GM19240 (cell line): Measurements from ENCODE around the gene ROBO2.

ENCODE experiments used
- DNase-seq: peaks from one replicate; pipeline ENCODE4 v3.0.0; 2011; ENCODE audit warnings: low spot score; ENCODE audit not compliant: insufficient read length

ROBO2 gene

DNA sequence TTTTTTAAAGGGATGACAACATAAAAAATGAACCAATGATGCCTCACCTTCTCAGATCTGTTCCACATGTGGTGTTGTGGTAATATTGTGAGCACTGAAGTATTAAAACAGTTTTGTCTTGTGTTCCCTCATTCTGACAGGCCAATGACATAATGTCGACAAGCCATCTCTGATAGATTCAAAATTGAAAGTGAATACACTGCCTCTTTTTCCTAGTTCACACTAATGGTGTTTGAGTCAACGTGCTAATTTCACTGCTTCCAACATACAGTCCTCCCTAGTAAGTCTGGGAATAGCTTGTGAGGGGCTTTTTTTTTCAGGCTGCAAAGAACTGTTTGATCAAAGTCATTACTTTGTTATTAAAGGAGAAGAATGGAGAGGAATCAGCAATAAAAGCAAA is 82.8 kb downstream of the ROBO2 start:
- DNase-seq: no peak

DNA sequence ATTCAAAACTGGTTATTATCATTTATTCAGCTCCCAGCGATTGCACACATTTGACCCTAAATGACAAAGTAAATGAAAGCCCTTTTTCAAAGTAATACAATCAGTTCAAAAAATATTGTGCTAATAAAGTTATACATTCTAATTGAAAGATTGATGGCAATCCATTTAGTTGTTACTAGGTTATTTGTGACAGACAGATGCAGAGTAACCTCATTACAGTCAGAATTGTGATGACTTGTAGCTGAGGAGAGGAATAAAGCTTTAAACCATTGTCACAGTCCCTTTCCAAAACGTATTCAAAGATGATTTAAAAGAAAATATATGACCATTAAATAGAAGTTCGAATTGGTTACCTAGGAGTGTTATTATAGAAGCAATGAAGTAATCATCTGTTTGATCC is 86.1 kb downstream of the ROBO2 start:
- DNase-seq: no peak

DNA sequence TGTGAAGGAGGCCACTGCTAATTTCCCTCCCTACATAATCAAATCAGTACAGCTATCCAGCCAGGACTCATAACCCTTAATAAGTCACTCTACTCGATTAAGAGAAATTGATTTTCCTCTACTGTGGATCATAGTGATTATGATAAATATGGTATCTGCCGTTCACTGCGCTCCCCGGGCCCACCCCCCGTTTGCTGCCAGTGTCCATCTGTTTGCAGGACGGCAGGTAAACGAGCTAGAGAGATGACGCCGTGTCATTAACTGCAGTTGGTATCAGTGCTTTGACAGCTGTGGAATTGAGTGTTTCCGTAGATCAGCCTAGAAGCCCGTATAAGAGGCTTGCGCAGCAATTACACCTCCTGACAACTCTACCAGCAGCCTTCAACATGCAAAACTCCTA is 94.9 kb downstream of the ROBO2 start:
- DNase-seq: no peak

DNA sequence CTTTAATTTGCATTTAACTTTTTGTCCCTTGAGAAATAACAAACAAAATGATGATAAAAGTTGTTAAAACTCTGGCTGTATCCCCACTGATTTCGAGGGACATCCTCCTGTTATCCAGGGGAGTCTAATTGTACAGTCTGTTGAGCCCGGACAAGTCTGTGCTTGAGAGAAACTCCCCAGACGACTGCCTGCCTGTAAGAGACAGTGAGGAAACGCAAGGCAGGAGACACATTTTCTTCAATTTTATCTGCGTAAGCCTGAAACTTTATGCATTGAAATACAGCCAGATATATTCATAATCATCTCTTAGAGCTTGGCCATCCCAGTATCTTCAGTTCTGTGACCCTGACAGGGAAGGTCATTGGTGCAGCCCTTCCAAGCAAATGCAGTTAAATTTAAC is 97.7 kb downstream of the ROBO2 start:
- no peak for DNase-seq

- no peak for DNase-seq
These were observed 99.7 kb downstream of the ROBO2 start for GRCh38 chr3:77139624-77140023.

GRCh38 chr3:77141423-77141822 is 101.5 kb downstream of the ROBO2 start:
- no peak for DNase-seq

GRCh38 chr3:77142578-77142977 is 102.7 kb downstream of the ROBO2 start:
- no peak for DNase-seq

DNA sequence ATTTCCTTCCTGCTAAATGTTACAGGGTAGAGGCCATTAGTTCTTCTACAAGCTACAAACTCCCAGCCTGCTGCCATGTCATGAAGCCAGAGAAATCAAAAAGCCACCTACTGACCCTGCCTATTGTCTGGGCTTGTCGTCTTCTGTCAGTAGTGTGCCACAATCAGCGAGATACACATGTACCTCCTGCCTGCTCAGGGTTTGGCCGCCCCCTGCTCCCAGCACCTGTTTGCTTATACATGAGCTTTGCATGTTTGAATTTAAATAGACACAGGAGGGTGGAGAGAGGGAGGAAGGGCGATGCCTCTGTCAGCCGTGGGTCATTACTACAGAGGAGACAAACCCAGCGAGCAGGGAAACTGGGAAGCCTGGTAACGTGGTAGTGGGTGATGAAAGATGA is 106.1 kb downstream of the ROBO2 start:
- DNase-seq: no peak

GRCh38 chr3:77147836-77148578 is 108.1 kb downstream of the ROBO2 start:
- no peak for DNase-seq

GRCh38 chr3:77149382-77149781 is 109.5 kb downstream of the ROBO2 start:
- DNase-seq: no peak

DNA sequence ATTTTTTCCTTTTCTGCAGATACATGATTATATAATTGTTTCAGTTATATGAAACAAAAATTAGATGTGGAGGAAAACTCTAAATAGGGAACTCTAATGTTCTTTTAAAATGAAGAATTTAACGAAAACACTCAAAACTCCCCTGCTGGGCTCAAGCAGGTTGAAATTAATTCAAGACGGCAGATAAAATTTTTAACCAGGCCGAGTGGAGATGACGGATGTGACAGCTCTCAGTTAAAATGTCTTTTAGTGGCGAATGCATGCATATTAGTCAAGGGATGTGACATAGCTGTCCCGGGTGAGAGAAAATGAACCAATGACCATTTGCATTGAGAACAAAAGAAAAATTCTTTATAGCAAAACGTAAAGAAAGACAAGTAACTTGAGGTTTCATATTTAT is 110.1 kb downstream of the ROBO2 start:
- DNase-seq: no peak

DNA sequence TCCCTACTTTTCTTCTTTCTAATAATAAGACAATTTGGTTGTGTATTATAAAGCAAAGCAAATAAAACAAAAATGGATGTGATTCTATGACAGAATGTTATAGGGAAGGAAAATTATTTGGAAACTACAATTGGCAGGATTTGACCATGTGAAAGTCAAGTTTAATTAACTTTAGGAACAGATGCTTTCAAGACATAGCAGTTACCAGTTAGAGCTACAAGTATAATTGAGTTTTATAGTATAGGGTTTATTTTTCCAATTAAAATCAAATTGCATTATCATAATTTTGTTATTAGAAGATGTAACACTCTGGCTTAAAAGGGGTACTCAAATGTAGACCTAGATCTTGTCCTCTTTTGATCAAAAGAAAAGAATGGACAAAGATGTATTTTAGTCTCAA is 110.9 kb downstream of the ROBO2 start:
- DNase-seq: no peak

GRCh38 chr3:77158730-77159581 is 119.1 kb downstream of the ROBO2 start:
- DNase-seq: no peak

GRCh38 chr3:77160931-77161497 is 121.1 kb downstream of the ROBO2 start:
- DNase-seq: no peak

DNA sequence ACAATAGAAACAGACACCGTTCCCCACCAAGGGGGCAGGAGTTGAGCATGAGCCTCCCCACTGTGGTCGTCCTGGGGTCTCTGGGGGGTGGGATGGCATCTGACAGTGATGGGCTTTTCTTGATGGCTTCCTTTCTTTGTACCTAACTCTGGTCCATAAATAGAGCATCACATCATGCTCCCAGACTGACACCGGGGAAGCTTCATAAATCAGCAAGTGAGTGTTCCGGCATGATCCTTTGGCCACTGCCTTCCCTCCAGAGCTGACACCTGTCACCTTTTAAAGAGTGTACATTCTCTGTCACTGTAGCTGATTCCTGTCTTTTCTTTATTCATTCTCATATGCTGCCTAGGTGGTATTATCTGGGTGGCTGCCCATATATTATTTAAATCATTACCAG is 129.9 kb downstream of the ROBO2 start:
- DNase-seq: no peak

DNA sequence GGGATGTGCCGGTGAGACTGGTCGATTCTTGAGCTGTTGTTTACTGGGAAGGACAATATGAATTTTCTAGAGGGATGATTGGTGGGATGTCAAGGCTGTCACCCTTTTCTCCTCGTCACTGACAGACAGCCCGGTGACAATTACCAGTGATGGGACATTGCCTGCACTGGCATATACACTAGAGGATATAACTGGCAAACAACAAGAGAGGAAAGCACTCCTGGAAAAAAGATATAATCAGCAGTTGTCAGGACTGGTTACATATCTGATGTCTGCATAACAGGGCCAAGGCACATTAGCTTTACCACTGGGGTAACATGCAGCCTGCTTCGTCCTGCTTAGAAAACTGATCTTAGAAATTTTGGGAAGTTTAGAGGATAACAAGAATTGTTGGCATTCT is 131.1 kb downstream of the ROBO2 start:
- DNase-seq: no peak

DNA sequence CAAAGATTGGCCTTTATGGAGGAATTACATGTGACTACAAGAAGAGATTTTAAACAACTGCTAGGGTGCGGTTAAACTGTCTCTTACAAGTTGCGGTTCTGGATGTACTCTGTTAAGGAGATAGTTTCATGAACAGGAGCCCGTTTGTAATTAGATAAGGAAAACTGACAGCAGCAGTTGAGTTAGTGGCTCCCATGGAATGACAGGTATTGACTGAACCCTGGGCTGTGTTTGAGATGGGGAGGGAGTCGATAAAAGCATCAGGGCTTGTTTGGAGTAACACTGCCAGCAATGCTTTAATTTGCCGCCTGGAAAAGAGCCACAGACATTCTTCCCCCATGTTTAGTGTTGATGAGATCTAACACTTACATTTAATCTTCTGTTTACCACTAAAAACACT is 139.9 kb downstream of the ROBO2 start:
- no peak for DNase-seq

- DNase-seq: no peak
These were observed 142.4 kb downstream of the ROBO2 start for GRCh38 chr3:77182341-77182740.

DNA sequence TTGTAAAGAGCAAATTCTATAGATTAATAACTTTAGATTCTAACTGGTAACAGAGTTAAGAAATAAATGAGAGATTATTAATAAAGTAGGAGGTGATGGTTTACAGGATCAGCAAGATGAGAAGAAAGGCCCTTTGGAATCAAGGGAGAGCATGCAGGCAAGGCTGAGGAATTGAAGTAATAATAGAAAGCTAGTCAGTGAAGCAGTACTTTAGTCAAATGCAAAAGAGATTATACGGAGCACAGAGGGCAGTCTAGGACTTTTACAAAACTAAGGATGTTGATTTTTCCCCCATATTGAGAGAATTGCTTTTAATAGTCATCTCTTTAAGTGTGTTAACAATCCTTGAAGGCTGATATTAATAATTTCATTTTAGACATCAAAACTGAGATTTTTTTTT is 146.4 kb downstream of the ROBO2 start:
- no peak for DNase-seq

DNA sequence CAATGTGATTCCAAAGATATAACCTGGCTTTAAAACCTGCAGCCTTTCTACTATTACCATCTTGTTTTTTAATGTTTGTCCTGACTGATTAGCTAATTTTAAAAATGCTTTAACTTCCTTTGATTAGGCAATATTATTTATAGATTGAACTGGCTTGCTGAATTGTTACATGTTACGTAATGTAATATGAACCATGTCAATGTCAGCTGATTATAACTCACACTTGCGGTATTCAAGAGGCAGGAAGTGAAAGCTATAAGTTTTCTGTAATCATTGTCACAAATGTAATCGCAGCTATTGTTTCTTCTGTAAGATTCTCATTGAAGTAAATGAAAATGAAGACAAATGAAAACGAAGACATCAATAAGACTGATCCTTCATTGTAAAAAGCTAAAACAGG is 146.8 kb downstream of the ROBO2 start:
- DNase-seq: no peak

- no peak for DNase-seq
These were observed 148.3 kb downstream of the ROBO2 start for GRCh38 chr3:77188210-77188609.

DNA sequence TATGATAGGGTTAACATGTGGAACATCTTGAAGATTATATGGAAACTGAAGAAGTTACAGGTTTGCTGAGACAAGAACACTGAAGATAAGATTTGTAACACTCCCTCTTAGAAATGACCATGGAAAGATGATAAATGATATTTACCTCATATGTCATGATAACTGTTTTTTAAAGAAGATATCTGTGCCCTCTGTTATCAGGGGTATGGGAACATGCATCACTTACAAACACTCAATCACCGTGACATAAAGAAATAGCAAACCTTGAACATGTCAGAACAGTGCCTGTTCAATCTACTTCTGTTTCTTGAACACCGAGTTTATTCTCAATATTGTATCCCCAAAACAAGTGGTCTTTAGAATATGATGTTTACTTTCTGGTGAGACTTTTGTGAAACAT is 149.4 kb downstream of the ROBO2 start:
- DNase-seq: no peak

GRCh38 chr3:77189684-77190083 is 149.8 kb downstream of the ROBO2 start:
- DNase-seq: no peak
